ENCODE results near the gene SERHL2. TPM values are rescaled to one million over a fixed set of nuclear protein-coding genes. Genes with fewer than 3 reads are reported as not detected.
"Not testable (repeated sequence)": the region's sequence is repeated elsewhere in the genome, so short reads cannot be mapped to it uniquely, and the experiment has no call there.

SERHL2 gene
- total RNA-seq, 1 experiment from 2014 or later = 1.0 TPM

DNA sequence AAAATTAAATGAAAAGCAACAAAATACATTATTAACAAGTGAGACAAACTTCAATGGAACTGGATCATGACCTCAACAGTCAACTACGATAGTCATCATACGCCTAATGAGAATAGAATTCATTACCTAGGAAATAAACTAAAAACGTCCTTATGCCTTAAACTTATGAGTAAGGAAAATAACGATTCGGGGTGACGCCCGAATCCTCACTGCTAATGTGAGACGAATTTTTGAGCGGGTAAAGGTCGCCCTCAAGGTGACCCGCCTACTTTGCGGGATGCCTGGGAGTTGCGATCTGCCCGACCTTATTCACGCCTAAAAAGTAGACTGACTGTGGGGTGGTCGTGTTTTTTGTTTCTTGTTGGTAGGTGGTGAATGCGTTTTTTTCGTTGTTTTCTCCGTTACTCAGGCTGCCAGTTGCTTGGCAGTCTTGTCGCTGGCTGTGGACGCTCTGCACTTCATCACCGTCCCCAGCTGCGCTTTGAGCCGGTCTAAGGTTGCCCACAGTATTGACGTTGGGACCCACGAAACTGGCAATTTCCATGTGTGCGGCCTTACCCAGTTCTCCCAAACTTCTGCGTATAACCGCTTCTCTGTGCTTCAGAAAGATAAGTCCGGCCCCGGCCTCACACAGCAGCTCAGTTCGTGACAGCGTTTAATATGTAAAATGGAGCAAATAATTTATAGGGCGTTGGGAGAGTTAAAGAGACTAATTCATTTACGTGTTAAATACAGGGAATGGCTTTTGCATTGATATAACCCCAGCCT lies 61.5 kb downstream of the SERHL2 start:
- Histone ChIP-seq H2BK5ac (ENCODE audit: insufficient read length, low read length) (peak overlapping the region; percentile 88), H2BK120ac (ENCODE audit: low read depth, low read length, poor library complexity, severe bottlenecking) (no peak overlapping the region), H3K79me2 (ENCODE audit: insufficient read depth, low read length) (peaks cover 31% of the 10 kb centered on the region), H2AFZ (ENCODE audit: low read length) (no peak overlapping the region), H3K4me1 (ENCODE audit: insufficient read depth, low read length) (peaks cover 3% of the 10 kb centered on the region; the same call in 1 of the 2 replicates), H4K20me1 (ENCODE audit: control insufficient read depth, insufficient read depth, insufficient read length) (no peaks in the 10 kb centered on the region), H3K14ac (ENCODE audit: insufficient read depth, low read length) (no peak overlapping the region), H3T11ph (ENCODE audit: low read length) (peak overlapping the region; percentile 41), H3K18ac (ENCODE audit: insufficient read length, low read depth, low read length) (peak overlapping the region; percentile 2), H4K5ac (ENCODE audit: insufficient read length, low read depth, low read length) (no peak overlapping the region), H2BK15ac (ENCODE audit: low read depth, low read length) (no peak overlapping the region), H3K23ac (ENCODE audit: insufficient read length, low read depth, low read length) (no peak overlapping the region), H2BK20ac (ENCODE audit: low read depth, low read length, poor library complexity, severe bottlenecking) (no peak overlapping the region), H3K9ac (ENCODE audit: extremely low read depth, insufficient read length, low read length) (peak overlapping the region; percentile 84), H3K4me2 (ENCODE audit: insufficient read depth, insufficient read length, low read length) (peak overlapping the region; percentile 42), H4K91ac (ENCODE audit: insufficient read length, low read depth, low read length) (no peak overlapping the region), H3K56ac (ENCODE audit: insufficient read length, low read depth, low read length) (no peak overlapping the region), H3K4ac (ENCODE audit: low read depth, low read length) (no peak overlapping the region), H2BK12ac (ENCODE audit: insufficient read length, low read depth, low read length) (no peak overlapping the region), H4K8ac (replicated peaks; ENCODE audit: insufficient read length, low read depth, low read length) (no peak overlapping the region), H3K23me2 (ENCODE audit: insufficient read length, low read depth, low read length, poor library complexity, severe bottlenecking) (peaks cover 5% of the 10 kb centered on the region), H3K9me3 (ENCODE audit: control insufficient read depth, low read depth, low read length) (no peaks in the 10 kb centered on the region), H2AK5ac (ENCODE audit: insufficient read length, low read length) (no peak overlapping the region), H3K27me3 (ENCODE audit: insufficient read depth, low read length) (no peaks in the 10 kb centered on the region), H3K27ac (ENCODE audit: insufficient read length, low read depth, low read length) (peak overlapping the region; percentile 75), H3K79me1 (ENCODE audit: insufficient read depth, low read depth, low read length, poor library complexity, severe bottlenecking) (peaks cover 12% of the 10 kb centered on the region)
- Mint-ChIP-seq H3K36me3 (ENCODE audit: insufficient read depth in 1 of 3, low read depth in 3 of 3) (peaks cover 11 to 34% (median 28%) of the 10 kb centered on the region in 3 experiments; a peak in 6 of 7 replicates), H3K27ac (peak overlapping the region; percentile 100), H3K4me1 (peaks cover 40 to 42% of the 10 kb centered on the region in 2 experiments), H3K4me3 (peak overlapping the region; percentile 93 to 94), H3K9me3 (no peaks in the 10 kb centered on the region; a peak in 1 of 5 replicates), H3K27me3 (ENCODE audit: low read depth) (peaks cover 2% of the 10 kb centered on the region)
- TF ChIP-seq, protein P1, sequence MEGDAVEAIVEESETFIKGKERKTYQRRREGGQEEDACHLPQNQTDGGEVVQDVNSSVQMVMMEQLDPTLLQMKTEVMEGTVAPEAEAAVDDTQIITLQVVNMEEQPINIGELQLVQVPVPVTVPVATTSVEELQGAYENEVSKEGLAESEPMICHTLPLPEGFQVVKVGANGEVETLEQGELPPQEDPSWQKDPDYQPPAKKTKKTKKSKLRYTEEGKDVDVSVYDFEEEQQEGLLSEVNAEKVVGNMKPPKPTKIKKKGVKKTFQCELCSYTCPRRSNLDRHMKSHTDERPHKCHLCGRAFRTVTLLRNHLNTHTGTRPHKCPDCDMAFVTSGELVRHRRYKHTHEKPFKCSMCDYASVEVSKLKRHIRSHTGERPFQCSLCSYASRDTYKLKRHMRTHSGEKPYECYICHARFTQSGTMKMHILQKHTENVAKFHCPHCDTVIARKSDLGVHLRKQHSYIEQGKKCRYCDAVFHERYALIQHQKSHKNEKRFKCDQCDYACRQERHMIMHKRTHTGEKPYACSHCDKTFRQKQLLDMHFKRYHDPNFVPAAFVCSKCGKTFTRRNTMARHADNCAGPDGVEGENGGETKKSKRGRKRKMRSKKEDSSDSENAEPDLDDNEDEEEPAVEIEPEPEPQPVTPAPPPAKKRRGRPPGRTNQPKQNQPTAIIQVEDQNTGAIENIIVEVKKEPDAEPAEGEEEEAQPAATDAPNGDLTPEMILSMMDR (conservative IDR thresholded peaks at IDR 0.05) = no peak
- WGBS (ENCODE audit: extremely low coverage, insufficient read length, low lambda C conversion rate) = no CpG with 5 or more reads among the region's 35 CpGs
- DNase-seq = peak; percentile 97

- H4K8ac ChIP-seq (replicated peaks; ENCODE audit: insufficient read length, low read depth, low read length); H3K4ac ChIP-seq (ENCODE audit: low read depth, low read length); H3K18ac ChIP-seq (ENCODE audit: insufficient read length, low read depth, low read length); H2BK5ac ChIP-seq (ENCODE audit: insufficient read length, low read length); H2BK120ac ChIP-seq (ENCODE audit: low read depth, low read length, poor library complexity, severe bottlenecking); H2BK15ac ChIP-seq (ENCODE audit: low read depth, low read length); H3T11ph ChIP-seq (ENCODE audit: low read length); DNase-seq; H3K9ac ChIP-seq (ENCODE audit: extremely low read depth, insufficient read length, low read length); H3K4me1 ChIP-seq (ENCODE audit: insufficient read depth, low read length); H2BK20ac ChIP-seq (ENCODE audit: low read depth, low read length, poor library complexity, severe bottlenecking); H2BK12ac ChIP-seq (ENCODE audit: insufficient read length, low read depth, low read length); H3K14ac ChIP-seq (ENCODE audit: insufficient read depth, low read length); H3K9me3 Mint-ChIP-seq; H3K23ac ChIP-seq (ENCODE audit: insufficient read length, low read depth, low read length); H3K9me3 ChIP-seq (ENCODE audit: control insufficient read depth, low read depth, low read length); H2AFZ ChIP-seq (ENCODE audit: low read length); H4K91ac ChIP-seq (ENCODE audit: insufficient read length, low read depth, low read length); H3K27me3 ChIP-seq (ENCODE audit: insufficient read depth, low read length); H3K23me2 ChIP-seq (ENCODE audit: insufficient read length, low read depth, low read length, poor library complexity, severe bottlenecking); H3K27me3 Mint-ChIP-seq (ENCODE audit: low read depth); H3K56ac ChIP-seq (ENCODE audit: insufficient read length, low read depth, low read length); H3K27ac ChIP-seq (ENCODE audit: insufficient read length, low read depth, low read length); H4K20me1 ChIP-seq (ENCODE audit: control insufficient read depth, insufficient read depth, insufficient read length); H4K5ac ChIP-seq (ENCODE audit: insufficient read length, low read depth, low read length); H2AK5ac ChIP-seq (ENCODE audit: insufficient read length, low read length): not testable (repeated sequence)
- no CpG with 5 or more reads among the region's 13 CpGs for WGBS (ENCODE audit: extremely low coverage, insufficient read length, low lambda C conversion rate)
- H3K79me1 ChIP-seq (ENCODE audit: insufficient read depth, low read depth, low read length, poor library complexity, severe bottlenecking) = peaks cover 11% of the 10 kb centered on the region
- Mint-ChIP-seq H3K36me3 (ENCODE audit: insufficient read depth in 1 of 3, low read depth in 3 of 3) (peaks cover 9 to 33% (median 24%) of the 10 kb centered on the region in 3 experiments; a peak in 6 of 7 replicates), H3K4me3 (peak overlapping the region; percentile 93 to 94; a peak in 3 of 5 replicates), H3K27ac (peak overlapping the region; percentile 100; a peak in 5 of 7 replicates), H3K4me1 (peaks cover 38% of the 10 kb centered on the region in 2 experiments)
- H3K79me2 ChIP-seq (ENCODE audit: insufficient read depth, low read length) = peaks cover 26% of the 10 kb centered on the region
- peak overlapping the region; percentile 42 for H3K4me2 ChIP-seq (ENCODE audit: insufficient read depth, insufficient read length, low read length)
Measured at GRCh38 chr22:42615860-42616175, 62.1 kb downstream of the SERHL2 start.
